WERI-Rb-1 (cell line): ENCODE data around the gene MDH1B.

Experiments used
- DNase-seq: peaks from one replicate; pipeline ENCODE4 v3.0.0-alpha.2; 2020
- H3K27ac ChIP-seq: fragments of 250-450 bp; sonication (Bioruptor Pico); 2 replicates; pipeline ENCODE4 v1.5.1; 2020; ENCODE audit warnings: mild to moderate bottlenecking, moderate library complexity
- H3K27me3 ChIP-seq: fragments of 250-450 bp; sonication (Bioruptor Pico); 2 replicates; pipeline ENCODE4 v1.5.1; 2021; ENCODE audit warnings: mild to moderate bottlenecking, low read depth, moderate library complexity; ENCODE audit not compliant: insufficient read depth, severe bottlenecking
- H3K36me3 ChIP-seq: fragments of 250-450 bp; sonication (Bioruptor Pico); 2 replicates; pipeline ENCODE4 v1.5.1; 2020; ENCODE audit warnings: mild to moderate bottlenecking, moderate library complexity
- H3K4me3 ChIP-seq: 2 replicates; pipeline ENCODE4 v1.5.1; 2011; ENCODE audit warnings: low read depth, mild to moderate bottlenecking, control low read depth, low read length
- H3K9me3 ChIP-seq: fragments of 250-450 bp; sonication (Bioruptor Pico); 2 replicates; pipeline ENCODE4 v1.5.1; 2021; ENCODE audit warnings: mild to moderate bottlenecking, moderate library complexity; ENCODE audit not compliant: severe bottlenecking
- TF ChIP-seq, protein P1 (sequence below): IDR thresholded peaks from 2 replicates; pipeline ENCODE4 v1.5.1; 2011; ENCODE audit warnings: low read depth, mild to moderate bottlenecking, control low read depth, inconsistent platforms, low read length

Gene MDH1B

DNA sequence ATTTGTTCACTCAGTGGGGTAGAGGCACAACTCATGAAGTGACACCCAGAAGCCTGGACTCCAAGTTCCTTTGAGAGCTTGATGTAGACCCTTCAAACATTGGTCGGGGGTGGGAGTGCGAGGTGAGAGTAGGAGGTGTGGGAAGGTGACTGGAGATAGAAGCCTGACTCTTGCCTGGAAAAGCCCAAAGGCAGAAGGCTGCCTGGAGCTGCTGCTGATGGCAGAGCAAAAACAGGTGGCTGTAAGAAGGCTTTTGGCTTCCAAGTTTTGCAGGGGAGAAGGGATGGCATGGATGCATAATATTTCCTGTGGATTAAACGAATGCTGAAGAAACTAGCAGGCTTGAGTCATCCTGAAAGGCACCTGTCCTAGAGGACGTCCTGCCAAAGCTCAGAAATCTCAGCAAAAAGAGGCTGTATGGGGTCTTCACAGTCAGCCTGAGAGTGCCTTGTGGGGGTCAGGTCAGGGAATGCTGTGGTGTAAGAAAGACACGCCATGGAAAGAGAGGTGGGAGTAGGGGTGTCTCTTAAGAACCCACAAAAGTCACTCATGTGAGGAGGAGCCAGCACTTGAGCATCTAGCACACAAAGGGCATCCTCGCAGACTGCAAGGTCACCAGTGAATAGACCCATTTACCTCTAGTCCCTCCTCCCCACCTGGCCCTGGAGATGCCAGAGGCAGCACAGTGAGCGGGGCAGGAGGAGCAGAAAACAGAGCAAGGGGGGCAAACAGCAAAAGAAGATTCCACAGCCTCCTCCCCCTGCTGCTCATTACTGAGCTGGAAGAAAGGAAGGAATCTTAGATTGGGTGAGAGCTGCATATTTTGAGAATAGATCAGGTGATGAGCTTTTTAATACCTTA, 37.8 kb upstream of the MDH1B start:
- Histone ChIP-seq H3K4me3 (no peak overlapping the region), H3K27ac (no peak overlapping the region), H3K36me3 (no peaks in the 10 kb centered on the region), H3K27me3 (no peaks in the 10 kb centered on the region), H3K9me3 (no peaks in the 10 kb centered on the region)
- DNase-seq = no peak
- TF ChIP-seq, protein P1, sequence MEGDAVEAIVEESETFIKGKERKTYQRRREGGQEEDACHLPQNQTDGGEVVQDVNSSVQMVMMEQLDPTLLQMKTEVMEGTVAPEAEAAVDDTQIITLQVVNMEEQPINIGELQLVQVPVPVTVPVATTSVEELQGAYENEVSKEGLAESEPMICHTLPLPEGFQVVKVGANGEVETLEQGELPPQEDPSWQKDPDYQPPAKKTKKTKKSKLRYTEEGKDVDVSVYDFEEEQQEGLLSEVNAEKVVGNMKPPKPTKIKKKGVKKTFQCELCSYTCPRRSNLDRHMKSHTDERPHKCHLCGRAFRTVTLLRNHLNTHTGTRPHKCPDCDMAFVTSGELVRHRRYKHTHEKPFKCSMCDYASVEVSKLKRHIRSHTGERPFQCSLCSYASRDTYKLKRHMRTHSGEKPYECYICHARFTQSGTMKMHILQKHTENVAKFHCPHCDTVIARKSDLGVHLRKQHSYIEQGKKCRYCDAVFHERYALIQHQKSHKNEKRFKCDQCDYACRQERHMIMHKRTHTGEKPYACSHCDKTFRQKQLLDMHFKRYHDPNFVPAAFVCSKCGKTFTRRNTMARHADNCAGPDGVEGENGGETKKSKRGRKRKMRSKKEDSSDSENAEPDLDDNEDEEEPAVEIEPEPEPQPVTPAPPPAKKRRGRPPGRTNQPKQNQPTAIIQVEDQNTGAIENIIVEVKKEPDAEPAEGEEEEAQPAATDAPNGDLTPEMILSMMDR = no peak

DNA sequence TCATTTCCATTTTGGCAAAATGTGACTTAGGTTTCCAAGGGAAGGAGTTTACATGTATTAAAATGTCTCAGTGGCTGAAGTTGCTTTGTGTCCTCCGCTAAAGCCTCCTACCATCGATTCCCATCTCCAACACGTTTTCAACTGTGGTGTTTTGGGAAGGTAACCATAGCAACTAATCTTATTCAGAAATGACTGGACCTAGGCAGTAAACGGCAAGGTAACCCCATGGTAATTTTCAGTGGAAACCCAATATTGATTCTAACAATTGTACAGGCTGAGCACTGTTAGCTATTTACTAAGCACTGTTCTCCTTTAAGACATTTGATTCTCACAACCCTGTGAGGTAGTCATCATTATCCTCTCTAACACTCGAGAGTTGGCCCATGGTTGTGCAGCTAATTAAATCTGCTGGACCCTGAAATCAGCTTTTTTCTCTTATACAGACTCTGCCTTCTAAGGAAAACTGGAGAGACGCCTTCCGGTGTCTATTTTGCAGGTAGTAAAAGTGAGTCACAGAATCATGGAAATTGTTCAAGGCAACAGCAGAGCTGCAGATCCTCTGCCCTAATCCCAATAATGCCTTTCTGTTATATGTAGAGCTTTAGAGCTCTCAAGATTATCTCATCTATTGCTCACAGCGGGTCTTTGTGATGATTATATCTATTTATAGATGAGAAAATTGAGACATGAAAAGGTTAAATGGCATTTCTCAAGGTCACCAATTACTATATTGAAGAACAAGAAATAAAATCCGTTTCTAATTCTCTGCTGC, 36.5 kb upstream of the MDH1B start:
- no peaks in the 10 kb centered on the region for H3K27me3 ChIP-seq
- no peak overlapping the region for H3K27ac ChIP-seq
- DNase-seq = no peak
- TF ChIP-seq, protein P1 = no peak
- H3K9me3 ChIP-seq = no peaks in the 10 kb centered on the region
- H3K4me3 ChIP-seq = no peak overlapping the region
- no peaks in the 10 kb centered on the region; the same call in 1 of the 2 replicates for H3K36me3 ChIP-seq

DNA sequence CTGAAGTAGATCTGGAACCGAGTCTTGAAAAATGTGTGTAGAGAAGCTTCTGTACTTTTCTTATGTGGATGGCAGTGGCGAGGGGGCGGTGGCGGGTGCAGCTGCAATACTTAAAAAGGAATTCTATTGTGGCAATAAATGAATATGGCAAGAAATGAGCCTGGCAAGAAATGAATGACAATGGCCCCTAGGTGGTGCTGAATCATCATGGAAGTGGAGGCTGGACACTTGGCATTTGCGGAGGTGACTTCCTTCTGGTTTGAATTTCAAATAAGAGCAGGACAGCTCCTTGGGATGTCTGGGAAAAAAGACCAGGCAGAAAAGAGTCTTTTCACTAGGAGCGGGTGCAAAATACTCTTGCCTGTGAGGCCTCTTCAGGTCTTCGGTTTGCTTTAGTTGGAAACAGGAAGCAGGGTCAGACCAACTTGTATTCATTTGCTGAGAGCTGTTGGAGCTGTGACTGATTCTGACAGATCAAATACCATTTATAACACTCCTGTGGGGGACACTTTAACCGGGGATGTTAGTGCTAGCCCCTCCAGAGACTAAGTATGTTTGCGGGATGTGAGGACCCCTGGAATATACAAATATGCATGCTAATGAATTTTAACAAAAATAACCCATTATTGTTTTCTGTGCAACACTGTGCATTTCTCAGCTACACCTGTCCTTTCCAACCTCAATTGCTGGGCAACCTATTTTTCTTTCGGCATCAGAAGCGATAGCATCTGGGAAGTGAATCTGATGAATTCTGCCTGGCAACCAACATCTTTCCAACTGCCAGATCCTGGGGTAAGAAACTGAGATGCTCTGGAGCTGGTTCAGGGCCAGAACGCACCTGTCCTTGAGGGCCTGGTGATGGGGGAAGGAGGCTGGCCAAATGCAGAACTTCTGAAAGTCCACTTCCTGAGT, 35.6 kb upstream of the MDH1B start:
- TF ChIP-seq, protein P1 = peak; percentile 64
- H3K36me3 ChIP-seq = no peaks in the 10 kb centered on the region; the same call in 1 of the 2 replicates
- no peak overlapping the region for H3K27ac ChIP-seq
- H3K9me3 ChIP-seq = no peaks in the 10 kb centered on the region
- no peak overlapping the region for H3K4me3 ChIP-seq
- DNase-seq = peak; percentile 59
- H3K27me3 ChIP-seq = no peaks in the 10 kb centered on the region

DNA sequence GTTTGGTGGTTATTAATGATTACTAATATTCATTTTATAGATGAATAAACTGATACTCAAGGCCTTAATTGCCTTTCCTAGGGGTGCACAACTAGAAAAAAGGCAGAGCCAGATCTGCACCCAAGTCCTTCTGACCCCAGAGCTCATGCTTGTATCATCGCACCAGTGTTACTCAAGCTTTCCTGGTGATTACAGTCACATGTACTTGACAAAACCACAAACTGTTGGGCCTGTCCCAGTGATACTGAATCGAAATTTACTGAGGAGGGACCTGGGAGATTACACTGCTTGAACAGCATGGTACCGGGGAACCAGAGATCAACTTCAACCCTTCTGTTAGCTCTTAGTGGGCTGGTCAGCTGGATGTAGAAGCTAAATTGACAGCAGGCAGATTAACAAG, 34.0 kb upstream of the MDH1B start:
- TF ChIP-seq, protein P1 = no peak
- DNase-seq = no peak

DNA sequence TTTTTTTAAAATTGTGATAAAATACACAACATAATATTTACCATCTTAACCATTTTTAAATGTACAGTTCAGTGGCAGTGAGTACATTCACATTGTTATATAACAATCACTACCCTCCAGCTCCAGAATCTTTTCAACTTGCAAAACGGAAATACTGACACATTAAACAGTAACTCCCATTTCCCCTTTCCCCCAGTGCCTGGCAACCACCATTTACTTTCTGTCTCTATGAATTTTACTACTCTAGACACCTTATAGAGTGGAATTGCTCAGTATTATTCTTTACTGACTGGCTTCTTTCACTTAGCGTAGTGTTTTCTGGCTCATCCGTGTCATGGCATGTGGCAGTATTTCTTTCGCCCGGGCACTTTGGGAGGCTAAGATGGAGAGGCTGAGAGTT, 32.9 kb upstream of the MDH1B start:
- Histone ChIP-seq H3K36me3 (no peaks in the 10 kb centered on the region; the same call in 1 of the 2 replicates), H3K27me3 (no peaks in the 10 kb centered on the region), H3K4me3 (no peak overlapping the region), H3K9me3 (no peaks in the 10 kb centered on the region), H3K27ac (no peak overlapping the region)
- no peak for DNase-seq
- TF ChIP-seq, protein P1 = no peak

More for the DNA sequence above, 34.0 kb upstream of the MDH1B start:
- Histone ChIP-seq H3K9me3 (no peaks in the 10 kb centered on the region), H3K27me3 (no peaks in the 10 kb centered on the region), H3K27ac (no peak overlapping the region), H3K36me3 (no peaks in the 10 kb centered on the region; the same call in 1 of the 2 replicates), H3K4me3 (no peak overlapping the region)
